Neural progenitor cell (in vitro differentiated cells): ENCODE data around the gene CEP131. TPM values are rescaled to one million over a fixed set of nuclear protein-coding genes. Genes with fewer than 3 reads are reported as not detected.

ENCODE experiments used
- DNase-seq: peaks from one replicate; pipeline ENCODE4 v3.0.0-alpha.2; 2016; ENCODE audit warnings: low spot score
- H2AFZ ChIP-seq: fragments of 200-600 bp; sonication (generic); replicated peaks from 2 replicates; pipeline ENCODE4 v1.6.1; 2016; ENCODE audit warnings: antibody characterized with exemption
- H3F3A ChIP-seq: fragments of 200-600 bp; sonication (generic); 2 replicates; pipeline ENCODE4 v1.6.1; 2016; ENCODE audit warnings: antibody characterized with exemption, low read depth
- H3K27ac ChIP-seq: fragments of 200-600 bp; sonication (generic); 2 replicates; pipeline ENCODE4 v1.5.1; 2016; ENCODE audit warnings: mild to moderate bottlenecking
- H3K27me3 ChIP-seq: fragments of 200-600 bp; sonication (generic); 2 replicates; pipeline ENCODE4 v1.6.1; 2016; ENCODE audit warnings: mild to moderate bottlenecking, moderate library complexity
- H3K36me3 ChIP-seq: fragments of 200-600 bp; sonication (generic); 2 replicates; pipeline ENCODE4 v1.5.1; 2016
- H3K4me1 ChIP-seq: fragments of 200-600 bp; sonication (generic); 2 replicates; pipeline ENCODE4 v1.6.1; 2016; ENCODE audit warnings: mixed run types
- H3K4me2 ChIP-seq: fragments of 200-600 bp; sonication (generic); 2 replicates; pipeline ENCODE4 v1.6.1; 2016
- H3K4me3 ChIP-seq: fragments of 200-600 bp; sonication (generic); 2 replicates; pipeline ENCODE4 v1.5.1; 2016
- H3K79me2 ChIP-seq: fragments of 200-600 bp; sonication (generic); 2 replicates; pipeline ENCODE4 v1.6.1; 2016; ENCODE audit warnings: low read depth
- H3K9ac ChIP-seq: fragments of 200-600 bp; sonication (generic); 2 replicates; pipeline ENCODE4 v1.6.1; 2016
- H3K9me3 ChIP-seq: fragments of 200-600 bp; sonication (generic); 2 replicates; pipeline ENCODE4 v1.5.1; 2016; ENCODE audit warnings: low read depth
- H4K20me1 ChIP-seq: fragments of 200-600 bp; sonication (generic); 2 replicates; pipeline ENCODE4 v1.6.1; 2016; ENCODE audit warnings: low read depth
- H3K27ac Mint-ChIP-seq: 3 replicates; pipeline ENCODE4 v1.8.0; 2021; ENCODE audit warnings: mixed read lengths
- H3K27me3 Mint-ChIP-seq: 2 replicates; pipeline ENCODE4 v1.8.0; 2022; ENCODE audit warnings: low read depth, mild to moderate bottlenecking, inconsistent platforms, moderate library complexity, mixed read lengths; ENCODE audit not compliant: insufficient read depth
- H3K36me3 Mint-ChIP-seq: 3 replicates; pipeline ENCODE4 v1.8.0; 2021; ENCODE audit warnings: mixed read lengths
- H3K4me1 Mint-ChIP-seq: 3 replicates; pipeline ENCODE4 v1.8.0; 2021; ENCODE audit warnings: mixed read lengths
- H3K4me3 Mint-ChIP-seq: 3 replicates; pipeline ENCODE4 v1.8.0; 2021; ENCODE audit warnings: mild to moderate bottlenecking, moderate library complexity, mixed read lengths
- H3K9me3 Mint-ChIP-seq: 3 replicates; pipeline ENCODE4 v1.8.0; 2020; ENCODE audit warnings: mixed read lengths
- EZH2 ChIP-seq: fragments of 200-600 bp; sonication (generic); IDR thresholded peaks from 2 replicates; pipeline ENCODE4 v1.6.1; 2017; ENCODE audit warnings: antibody characterized with exemption, mild to moderate bottlenecking, moderate library complexity
- EZH2phosphoT487 ChIP-seq: fragments of 200-600 bp; sonication (generic); IDR thresholded peaks from 2 replicates; pipeline ENCODE4 v1.6.1; 2017; ENCODE audit warnings: antibody characterized with exemption
- total RNA-seq: library from RNA; depleted of rRNA; stranded (reverse); fragments of >200 nt; gene quantifications from 2 replicates; pipeline ENCODE4 v1.2.3, GENCODE V29; 2015; ENCODE audit warnings: low replicate concordance
- TF ChIP-seq, protein P1 (sequence below): fragments of 200-600 bp; sonication (generic); IDR thresholded peaks from 2 replicates; pipeline ENCODE4 v1.5.1; 2017; ENCODE audit warnings: antibody characterized with exemption, mild to moderate bottlenecking

CEP131 gene
- total RNA-seq, 1 donor from 2014 or later, result 7.7 TPM

DNA sequence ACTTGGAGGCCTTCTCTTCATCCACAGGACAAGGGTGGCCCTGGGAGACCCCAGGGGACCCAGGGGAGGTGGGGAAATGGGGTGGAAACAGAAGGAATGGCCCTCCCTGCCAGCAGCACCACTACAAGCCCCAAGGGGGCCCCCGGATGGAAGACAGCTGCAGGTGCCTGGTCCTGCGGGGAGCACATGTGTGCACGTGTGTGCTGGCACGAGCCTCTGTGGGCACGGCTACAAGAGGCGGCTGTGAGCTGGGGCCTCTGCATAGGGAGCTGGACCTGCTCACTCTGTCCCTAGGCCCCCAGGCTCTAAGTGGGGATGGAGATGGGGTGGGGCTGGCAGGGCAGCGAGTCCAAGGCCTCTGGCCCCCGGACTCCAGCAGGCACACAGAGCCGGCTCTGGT, 43.5 kb downstream of the CEP131 start:
- Histone ChIP-seq H3K4me1 (no peaks in the 10 kb centered on the region), H3K4me3 (no peak overlapping the region), H3F3A (no peaks in the 10 kb centered on the region), H3K27me3 (no peaks in the 10 kb centered on the region), H3K79me2 (no peaks in the 10 kb centered on the region), H3K9me3 (no peaks in the 10 kb centered on the region), H2AFZ (no peak overlapping the region), H3K4me2 (no peak overlapping the region), H3K9ac (no peak overlapping the region), H4K20me1 (no peaks in the 10 kb centered on the region), H3K27ac (no peak overlapping the region), H3K36me3 (no peaks in the 10 kb centered on the region)
- Mint-ChIP-seq H3K9me3 (peaks cover 12% of the 10 kb centered on the region), H3K4me1 (no peaks in the 10 kb centered on the region), H3K36me3 (no peaks in the 10 kb centered on the region), H3K4me3 (no peak overlapping the region), H3K27me3 (peaks cover 4% of the 10 kb centered on the region), H3K27ac (no peak overlapping the region)
- no peak for DNase-seq
- TF ChIP-seq EZH2 (no peak), EZH2phosphoT487 (no peak)

DNA sequence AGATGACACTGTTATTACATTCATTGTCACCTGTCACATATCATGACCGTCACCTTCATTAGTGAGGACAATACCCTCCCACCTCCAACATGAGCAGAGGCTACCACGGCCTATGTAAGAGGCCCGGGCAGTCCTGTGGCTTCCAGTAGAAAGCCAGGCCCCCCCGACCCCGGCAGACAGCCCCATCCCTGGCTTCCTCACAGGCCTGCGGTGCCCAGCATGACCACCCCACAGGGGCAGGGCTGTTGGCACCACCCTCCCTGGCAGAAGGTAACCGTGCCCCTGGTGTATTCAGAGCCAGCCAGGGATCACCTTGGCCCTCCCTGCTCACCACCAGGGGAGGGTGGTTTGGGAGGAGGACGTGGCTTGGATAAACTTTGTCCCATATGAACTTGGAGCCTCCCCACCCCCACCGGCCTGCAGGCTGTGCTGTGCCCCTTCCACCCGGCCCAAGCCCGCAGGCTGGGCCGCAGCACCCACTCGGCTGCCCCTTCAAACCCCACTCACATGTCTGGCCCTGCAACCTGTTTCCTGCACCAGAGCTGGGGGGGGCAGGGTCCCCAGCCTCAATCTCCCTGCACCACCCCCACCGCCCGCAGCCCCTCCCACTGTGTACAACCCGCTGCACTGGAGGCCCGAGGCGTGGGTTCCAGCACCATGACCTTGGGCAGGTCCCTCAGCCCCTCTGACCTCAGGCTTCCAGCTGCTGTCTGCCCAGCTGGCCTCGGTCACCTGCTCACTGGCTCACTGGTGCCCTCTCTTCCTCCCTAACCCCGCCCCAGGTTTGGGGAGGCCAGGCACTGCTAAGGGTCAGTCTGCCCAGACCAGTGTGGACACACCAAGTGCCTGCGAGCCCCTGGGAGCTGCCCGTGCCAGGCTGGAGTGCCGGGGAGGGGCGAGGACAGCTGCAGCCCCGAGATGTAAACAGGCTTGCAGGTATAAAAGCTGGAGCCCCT, 44.4 kb downstream of the CEP131 start:
- no peak overlapping the region for H3K4me3 Mint-ChIP-seq
- Histone ChIP-seq H3K79me2 (no peaks in the 10 kb centered on the region), H3F3A (no peaks in the 10 kb centered on the region), H3K4me2 (no peak overlapping the region), H3K9ac (no peak overlapping the region), H3K4me1 (no peaks in the 10 kb centered on the region), H3K27ac (no peak overlapping the region), H4K20me1 (no peaks in the 10 kb centered on the region), H3K4me3 (no peak overlapping the region), H3K27me3 (no peaks in the 10 kb centered on the region), H3K36me3 (no peaks in the 10 kb centered on the region), H3K9me3 (no peaks in the 10 kb centered on the region), H2AFZ (no peak overlapping the region)
- peaks cover 20% of the 10 kb centered on the region for H3K9me3 Mint-ChIP-seq
- TF ChIP-seq EZH2 (no peak), EZH2phosphoT487 (no peak)
- TF ChIP-seq, protein P1, sequence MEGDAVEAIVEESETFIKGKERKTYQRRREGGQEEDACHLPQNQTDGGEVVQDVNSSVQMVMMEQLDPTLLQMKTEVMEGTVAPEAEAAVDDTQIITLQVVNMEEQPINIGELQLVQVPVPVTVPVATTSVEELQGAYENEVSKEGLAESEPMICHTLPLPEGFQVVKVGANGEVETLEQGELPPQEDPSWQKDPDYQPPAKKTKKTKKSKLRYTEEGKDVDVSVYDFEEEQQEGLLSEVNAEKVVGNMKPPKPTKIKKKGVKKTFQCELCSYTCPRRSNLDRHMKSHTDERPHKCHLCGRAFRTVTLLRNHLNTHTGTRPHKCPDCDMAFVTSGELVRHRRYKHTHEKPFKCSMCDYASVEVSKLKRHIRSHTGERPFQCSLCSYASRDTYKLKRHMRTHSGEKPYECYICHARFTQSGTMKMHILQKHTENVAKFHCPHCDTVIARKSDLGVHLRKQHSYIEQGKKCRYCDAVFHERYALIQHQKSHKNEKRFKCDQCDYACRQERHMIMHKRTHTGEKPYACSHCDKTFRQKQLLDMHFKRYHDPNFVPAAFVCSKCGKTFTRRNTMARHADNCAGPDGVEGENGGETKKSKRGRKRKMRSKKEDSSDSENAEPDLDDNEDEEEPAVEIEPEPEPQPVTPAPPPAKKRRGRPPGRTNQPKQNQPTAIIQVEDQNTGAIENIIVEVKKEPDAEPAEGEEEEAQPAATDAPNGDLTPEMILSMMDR, result no peak
- no peaks in the 10 kb centered on the region for H3K4me1 Mint-ChIP-seq
- peaks cover 2% of the 10 kb centered on the region for H3K36me3 Mint-ChIP-seq
- no peak overlapping the region for H3K27ac Mint-ChIP-seq
- peaks cover 6% of the 10 kb centered on the region for H3K27me3 Mint-ChIP-seq
- no peak for DNase-seq

DNA sequence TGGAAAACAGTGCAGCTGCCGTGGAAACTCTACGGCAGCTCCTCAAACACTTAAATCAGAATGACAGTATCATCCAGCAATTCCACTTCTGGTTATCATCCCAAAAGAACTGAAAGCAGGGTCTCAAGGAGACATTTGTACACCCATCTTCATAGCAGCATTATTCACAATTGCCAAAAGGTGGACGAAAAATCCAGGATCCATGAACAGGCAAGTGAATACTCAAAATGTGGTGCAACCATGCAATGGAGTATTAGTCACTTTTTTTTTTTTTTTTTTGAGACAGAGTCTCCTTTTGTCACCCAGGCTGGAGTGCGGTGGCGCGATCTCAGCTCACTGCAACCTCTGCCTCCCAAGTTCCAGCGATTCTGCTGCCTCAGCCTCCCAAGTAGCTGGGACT, 46.1 kb downstream of the CEP131 start:
- TF ChIP-seq EZH2phosphoT487, result no peak
- TF ChIP-seq, protein P1, result no peak
- no peak for TF ChIP-seq EZH2
- H3K4me1 ChIP-seq, result no peaks in the 10 kb centered on the region
- no peaks in the 10 kb centered on the region for H3K79me2 ChIP-seq

DNA sequence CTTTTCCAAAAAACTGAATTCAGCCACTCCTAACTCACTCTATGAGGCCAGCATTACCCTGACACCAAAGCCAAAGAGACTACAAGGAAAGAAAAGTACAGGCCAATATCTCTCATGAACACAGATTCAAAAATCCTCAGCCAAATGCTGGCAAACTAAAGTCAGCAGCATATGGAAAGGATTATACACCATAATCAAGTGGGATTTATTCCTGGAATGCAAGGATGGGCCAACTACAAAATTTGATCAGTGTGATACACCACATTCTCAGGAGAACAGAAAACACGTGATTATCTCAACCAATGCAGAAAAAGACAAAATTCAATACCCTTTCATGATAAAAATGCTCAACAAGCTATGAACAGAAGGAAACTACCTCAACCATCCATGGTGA, 49.0 kb downstream of the CEP131 start:
- H3K27me3 Mint-ChIP-seq, result peaks cover 7% of the 10 kb centered on the region
- H3F3A ChIP-seq, result peaks cover 9% of the 10 kb centered on the region
- peaks cover 24% of the 10 kb centered on the region for H3K9me3 Mint-ChIP-seq
- no peaks in the 10 kb centered on the region for H3K36me3 ChIP-seq
- TF ChIP-seq EZH2 (no peak), EZH2phosphoT487 (no peak)
- TF ChIP-seq, protein P1, result no peak
- H3K79me2 ChIP-seq, result no peaks in the 10 kb centered on the region
- no peak overlapping the region for H2AFZ ChIP-seq
- no peak overlapping the region for H3K4me2 ChIP-seq
- H3K27ac Mint-ChIP-seq, result peak overlapping the region; percentile 1
- no peaks in the 10 kb centered on the region for H3K4me1 Mint-ChIP-seq
- DNase-seq, result no peak
- peaks cover 3% of the 10 kb centered on the region for H3K36me3 Mint-ChIP-seq
- H3K4me1 ChIP-seq, result no peaks in the 10 kb centered on the region
- H3K27me3 ChIP-seq, result no peaks in the 10 kb centered on the region
- H3K4me3 Mint-ChIP-seq, result no peak overlapping the region
- no peaks in the 10 kb centered on the region for H3K9me3 ChIP-seq
- no peak overlapping the region for H3K9ac ChIP-seq
- H4K20me1 ChIP-seq, result no peaks in the 10 kb centered on the region
- H3K27ac ChIP-seq, result no peak overlapping the region
- no peak overlapping the region for H3K4me3 ChIP-seq

More for the DNA sequence above, 46.1 kb downstream of the CEP131 start:
- H3K27me3 Mint-ChIP-seq, result peaks cover 7% of the 10 kb centered on the region
- H3K9me3 Mint-ChIP-seq, result peaks cover 24% of the 10 kb centered on the region
- Histone ChIP-seq H3K9me3 (no peaks in the 10 kb centered on the region), H3K27me3 (no peaks in the 10 kb centered on the region), H3K4me2 (no peak overlapping the region), H3F3A (no peaks in the 10 kb centered on the region), H3K9ac (no peak overlapping the region), H2AFZ (no peak overlapping the region), H3K36me3 (no peaks in the 10 kb centered on the region), H3K27ac (no peak overlapping the region), H3K4me3 (no peak overlapping the region), H4K20me1 (no peaks in the 10 kb centered on the region)
- no peaks in the 10 kb centered on the region for H3K4me1 Mint-ChIP-seq
- H3K36me3 Mint-ChIP-seq, result peaks cover 3% of the 10 kb centered on the region
- no peak for DNase-seq
- H3K4me3 Mint-ChIP-seq, result no peak overlapping the region
- H3K27ac Mint-ChIP-seq, result no peak overlapping the region
